HCT116 (cell line): Measurements from ENCODE around the gene FAM118B. TPM values are rescaled to one million over a fixed set of nuclear protein-coding genes. Genes with fewer than 3 reads are reported as not detected.

Experiments used
- ATAC-seq: fragments of 200-7000 bp; cut with Tn5 transposase; 2 replicates; pipeline ENCODE4 v1.9.1; 2020; ENCODE audit warnings: mild to moderate bottlenecking, moderate library complexity
- BruUV-seq: library from RNA; stranded (reverse); fragments of 400-500 nt; replicated peaks from 2 replicates; lab custom pipeline; 2021; lab: Mats Ljungman, UMichigan
- CTCF ChIA-PET: fragments of 300-600 bp; sonication (Branson Sonifier 250); formaldehyde crosslinking; loops from one replicate; lab custom pipeline; 2021; ENCODE audit warnings: antibody characterized with exemption; lab: Charles Lee
- POLR2A ChIA-PET: fragments of 300-600, 350-600 bp; sonication (Branson Sonifier 250); formaldehyde crosslinking; loops from one replicate; lab custom pipeline; 2021; ENCODE audit warnings: antibody characterized with exemption; lab: Charles Lee
- RAD21 ChIA-PET, 2 experiments: fragments of 300-600 bp; sonication (Branson Sonifier 250); formaldehyde crosslinking; loops; one replicate each; lab custom pipeline; 2023; ENCODE audit warnings: low total read pairs in 2 of 2; ENCODE audit not compliant: uncharacterized antibody in 2 of 2, unreplicated experiment in 2 of 2, low non-redundant PET in 1 of 2; lab: Charles Lee
- DNase-seq: peaks from one replicate; pipeline ENCODE4 v3.0.0-alpha.2; 2010; ENCODE audit warnings: low read depth, low spot score
- H2AFZ ChIP-seq: fragments of 200-600 bp; shearing (Covaris generic), sonication (generic); 2 replicates; pipeline ENCODE4 v1.6.1; 2017; ENCODE audit warnings: low read depth, mixed run types, mixed read lengths, antibody characterized with exemption, low read length; ENCODE audit not compliant: poor library complexity, severe bottlenecking
- H3K27ac ChIP-seq: 2 replicates; pipeline ENCODE4 v1.5.1; 2012; ENCODE audit warnings: low read depth, low read length
- H3K27me3 ChIP-seq: fragments of 200-600 bp; sonication (generic); 2 replicates; pipeline ENCODE4 v1.6.1; 2016; ENCODE audit warnings: mixed run types, low read length, mixed read lengths; ENCODE audit not compliant: insufficient read depth
- H3K36me3 ChIP-seq, 2 experiments: fragments of 200-500 bp in 1 of 2; fragments of 200-600 bp in 1 of 2; sonication (Bioruptor generic) in 1 of 2; sonication (generic) in 1 of 2; 2 replicates each; pipeline versions ENCODE4 v1.5.1 to v1.6.1; 2014 to 2016; ENCODE audit warnings: low read length in 2 of 2, inconsistent platforms in 1 of 2, mixed read lengths in 1 of 2, mixed run types in 1 of 2; ENCODE audit not compliant: insufficient read depth in 2 of 2, control insufficient read depth in 1 of 2
- H3K4me1 ChIP-seq, 2 experiments: fragments of 200-600 bp in 1 of 2; sonication (generic) in 1 of 2; 2 replicates each; pipeline versions ENCODE4 v1.5.1 to v1.6.1; 2012 to 2017; ENCODE audit warnings: low read length in 2 of 2, inconsistent platforms in 1 of 2, mild to moderate bottlenecking in 1 of 2, mixed read lengths in 1 of 2, mixed run types in 1 of 2, moderate library complexity in 1 of 2; ENCODE audit not compliant: insufficient read depth in 2 of 2, control insufficient read depth in 1 of 2
- H3K4me2 ChIP-seq: fragments of 200-600 bp; sonication (generic); 2 replicates; pipeline ENCODE4 v1.6.1; 2017; ENCODE audit warnings: mixed run types, low read length, mixed read lengths
- H3K4me3 ChIP-seq, 2 experiments: fragments of 200-600 bp in 1 of 2; sonication (generic) in 1 of 2; replicated peaks in 1 of 2; 2 replicates each; pipeline ENCODE4 v1.5.1; 2011 to 2016; ENCODE audit warnings: low read length in 2 of 2, control low read depth in 1 of 2, low read depth in 1 of 2, mild to moderate bottlenecking in 1 of 2, mixed read lengths in 1 of 2, mixed run types in 1 of 2
- H3K79me2 ChIP-seq: fragments of 200-600 bp; sonication (generic); 2 replicates; pipeline ENCODE4 v1.6.1; 2017; ENCODE audit warnings: mild to moderate bottlenecking, mixed run types, low read length, moderate library complexity, mixed read lengths; ENCODE audit not compliant: insufficient read depth
- H3K9ac ChIP-seq: fragments of 200-600 bp; sonication (generic); 2 replicates; pipeline ENCODE4 v1.6.1; 2016; ENCODE audit warnings: low read length, mixed read lengths
- H3K9me2 ChIP-seq: fragments of 200-600 bp; sonication (generic), shearing (Covaris generic); 2 replicates; pipeline ENCODE4 v1.6.1; 2017; ENCODE audit warnings: mixed run types, mild to moderate bottlenecking, moderate library complexity; ENCODE audit not compliant: insufficient read depth
- H3K9me3 ChIP-seq, 2 experiments: fragments of 200-500 bp in 1 of 2; fragments of 200-600 bp in 1 of 2; sonication (Bioruptor generic) in 1 of 2; sonication (generic) in 1 of 2; 2 replicates each; pipeline ENCODE4 v1.6.1; 2014 to 2017; ENCODE audit warnings: low read length in 2 of 2, mixed read lengths in 2 of 2, inconsistent platforms in 1 of 2, low read depth in 1 of 2, mild to moderate bottlenecking in 1 of 2, mixed run types in 1 of 2, moderate library complexity in 1 of 2; ENCODE audit not compliant: control insufficient read depth in 1 of 2, insufficient read depth in 1 of 2
- H4K20me1 ChIP-seq: fragments of 200-600 bp; sonication (generic), shearing (Covaris generic); 2 replicates; pipeline ENCODE4 v1.6.1; 2017; ENCODE audit warnings: mixed run types, mild to moderate bottlenecking, moderate library complexity; ENCODE audit not compliant: insufficient read depth
- ATF3 ChIP-seq: IDR thresholded peaks from 2 replicates; pipeline ENCODE4 v1.6.1; 2012
- CBX3 ChIP-seq: IDR thresholded peaks from 2 replicates; pipeline ENCODE4 v1.6.1; 2012; ENCODE audit warnings: low read depth
- EGR1 ChIP-seq: IDR thresholded peaks from 2 replicates; pipeline ENCODE4 v1.6.1; 2012; ENCODE audit warnings: low read depth
- ELF1 ChIP-seq: IDR thresholded peaks from 2 replicates; pipeline ENCODE4 v1.6.1; 2012; ENCODE audit warnings: low read depth, borderline replicate concordance
- EZH2 ChIP-seq: fragments of 200-600 bp; sonication (generic); IDR thresholded peaks from 2 replicates; pipeline ENCODE4 v1.6.1; 2017; ENCODE audit warnings: antibody characterized with exemption, mixed run types
- EZH2phosphoT487 ChIP-seq: fragments of 200-600 bp; IDR thresholded peaks from 2 replicates; pipeline ENCODE4 v1.6.1; 2018; ENCODE audit warnings: antibody characterized with exemption, borderline replicate concordance
- POLR2A ChIP-seq: IDR thresholded peaks from 2 replicates; pipeline ENCODE4 v1.7.0; 2011; ENCODE audit warnings: borderline replicate concordance; ENCODE audit not compliant: insufficient read depth, insufficient read length; ENCODE audit errors: extremely low read depth
- RAD21 ChIP-seq: IDR thresholded peaks from 2 replicates; pipeline ENCODE4 v1.6.1; 2012; ENCODE audit warnings: low read depth, mild to moderate bottlenecking
- SIN3A ChIP-seq: IDR thresholded peaks from 2 replicates; pipeline ENCODE4 v1.6.1; 2012; ENCODE audit warnings: low read depth
- SRF ChIP-seq: IDR thresholded peaks from 2 replicates; pipeline ENCODE4 v1.6.1; 2012; ENCODE audit warnings: low read depth
- ZBTB33 ChIP-seq: IDR thresholded peaks from 2 replicates; pipeline ENCODE4 v1.6.1; 2011; ENCODE audit warnings: mild to moderate bottlenecking, low read length, moderate library complexity; ENCODE audit not compliant: insufficient replicate concordance; ENCODE audit errors: extremely low read depth
- ZFX ChIP-seq: fragments of 450-650 bp; IDR thresholded peaks from 2 replicates; pipeline ENCODE4 v1.6.1; 2017
- intact Hi-C: fragments of 100-400 bp; cut with micrococcal nuclease; formaldehyde crosslinking; loops from 2 replicates; pipeline ENCODE4 v1.10.0; 2022
- total RNA-seq: library from RNA; stranded (reverse); gene quantifications from one replicate; pipeline ENCODE4 v1.2.1, GENCODE V29; 2021; ENCODE audit not compliant: unreplicated experiment
- TF ChIP-seq, protein P1 (sequence below), 3 experiments: fragments of 200-600 bp in 1 of 3; sonication (generic) in 1 of 3; IDR thresholded peaks in 2 of 3; conservative IDR thresholded peaks in 1 of 3; 2 replicates each; pipeline ENCODE4 v1.5.1; 2012 to 2017; ENCODE audit warnings: low read depth in 2 of 3, low read length in 2 of 3, antibody characterized with exemption in 1 of 3, borderline replicate concordance in 1 of 3, control low read depth in 1 of 3, mild to moderate bottlenecking in 1 of 3, mixed read lengths in 1 of 3, mixed run types in 1 of 3, moderate library complexity in 1 of 3; ENCODE audit not compliant: insufficient read depth in 1 of 3
- TF ChIP-seq, protein P2 (sequence below): IDR thresholded peaks from 2 replicates; pipeline ENCODE4 v1.6.1; 2012

FAM118B gene
- total RNA-seq, 1 experiment from 2014 or later, result 12.8 TPM

DNA sequence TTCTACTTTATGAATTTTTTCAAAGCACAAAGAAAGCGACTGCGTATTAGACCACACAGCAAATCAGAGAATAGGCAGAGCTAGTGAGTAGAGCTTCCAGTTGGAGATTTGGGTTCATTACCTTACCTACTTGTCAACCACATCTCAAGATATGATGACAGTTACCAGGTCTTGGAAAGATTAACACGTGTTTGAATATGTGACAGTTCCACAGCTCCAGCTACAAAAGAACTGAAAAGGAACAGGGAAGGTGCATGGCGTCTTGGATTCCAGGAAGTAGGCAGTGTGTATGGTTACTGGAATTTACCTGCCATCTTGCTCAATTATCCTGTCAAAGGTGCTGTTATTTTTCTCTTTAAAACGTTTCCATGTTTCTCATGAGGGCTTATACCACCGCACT lies 76.7 kb downstream of the FAM118B start:
- Histone ChIP-seq H3K27me3 (no peaks in the 10 kb centered on the region), H3K9me2 (no peaks in the 10 kb centered on the region), H3K36me3 (peaks cover 4 to 6% of the 10 kb centered on the region in 2 experiments; a peak in 1 of 4 replicates), H3K4me1 (peaks cover 11 to 16% of the 10 kb centered on the region in 2 experiments; a peak in 3 of 4 replicates), H4K20me1 (no peaks in the 10 kb centered on the region), H3K9me3 (no peaks in the 10 kb centered on the region), H3K79me2 (peaks cover 11% of the 10 kb centered on the region; the same call in 1 of the 2 replicates), H3K9ac (no peak overlapping the region), H3K27ac (no peak overlapping the region), H3K4me3 (no peak overlapping the region), H2AFZ (no peak overlapping the region), H3K4me2 (no peak overlapping the region)
- ATAC-seq, result no peak
- ChIA-PET CTCF (no interaction called here), RAD21 (no interaction called here), POLR2A (no interaction called here)
- intact Hi-C loops, result no loop called here
- TF ChIP-seq CBX3 (no peak), ATF3 (no peak), EZH2 (no peak), SIN3A (no peak), POLR2A (no peak), EZH2phosphoT487 (no peak), EGR1 (no peak)
- TF ChIP-seq, protein P1, sequence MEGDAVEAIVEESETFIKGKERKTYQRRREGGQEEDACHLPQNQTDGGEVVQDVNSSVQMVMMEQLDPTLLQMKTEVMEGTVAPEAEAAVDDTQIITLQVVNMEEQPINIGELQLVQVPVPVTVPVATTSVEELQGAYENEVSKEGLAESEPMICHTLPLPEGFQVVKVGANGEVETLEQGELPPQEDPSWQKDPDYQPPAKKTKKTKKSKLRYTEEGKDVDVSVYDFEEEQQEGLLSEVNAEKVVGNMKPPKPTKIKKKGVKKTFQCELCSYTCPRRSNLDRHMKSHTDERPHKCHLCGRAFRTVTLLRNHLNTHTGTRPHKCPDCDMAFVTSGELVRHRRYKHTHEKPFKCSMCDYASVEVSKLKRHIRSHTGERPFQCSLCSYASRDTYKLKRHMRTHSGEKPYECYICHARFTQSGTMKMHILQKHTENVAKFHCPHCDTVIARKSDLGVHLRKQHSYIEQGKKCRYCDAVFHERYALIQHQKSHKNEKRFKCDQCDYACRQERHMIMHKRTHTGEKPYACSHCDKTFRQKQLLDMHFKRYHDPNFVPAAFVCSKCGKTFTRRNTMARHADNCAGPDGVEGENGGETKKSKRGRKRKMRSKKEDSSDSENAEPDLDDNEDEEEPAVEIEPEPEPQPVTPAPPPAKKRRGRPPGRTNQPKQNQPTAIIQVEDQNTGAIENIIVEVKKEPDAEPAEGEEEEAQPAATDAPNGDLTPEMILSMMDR (IDR thresholded peaks at IDR 0.05 in 2 of 3, conservative IDR thresholded peaks at IDR 0.05 in 1 of 3; ENCODE audit: borderline replicate concordance in 1 of 3, insufficient read depth in 1 of 3, low read depth in 2 of 3, low read length in 2 of 3), result no peak
- no peak for DNase-seq
- no TSS peak for BruUV-seq

GRCh38 chr11:126290887-126291286 lies 79.3 kb downstream of the FAM118B start:
- ChIA-PET RAD21 (no interaction called here), POLR2A (no interaction called here), CTCF (no interaction called here)
- no peak overlapping the region for H2AFZ ChIP-seq
- DNase-seq (no peak), ATAC-seq (no peak)
- intact Hi-C loops, result no loop called here
- H3K36me3 ChIP-seq, result peaks cover 4 to 9% of the 10 kb centered on the region in 2 experiments; a peak in 2 of 4 replicates
- no peaks in the 10 kb centered on the region for H4K20me1 ChIP-seq
- no TSS peak for BruUV-seq
- H3K9me2 ChIP-seq, result no peaks in the 10 kb centered on the region
- no peaks in the 10 kb centered on the region; the same call in 1 of the 2 replicates for H3K79me2 ChIP-seq
- no peaks in the 10 kb centered on the region for H3K9me3 ChIP-seq
- H3K27ac ChIP-seq, result no peak overlapping the region
- H3K4me3 ChIP-seq, result no peak overlapping the region
- no peaks in the 10 kb centered on the region for H3K4me1 ChIP-seq
- H3K27me3 ChIP-seq, result no peaks in the 10 kb centered on the region
- no peak overlapping the region for H3K4me2 ChIP-seq
- H3K9ac ChIP-seq, result no peak overlapping the region
- no peak for TF ChIP-seq SRF
- no peak for TF ChIP-seq ELF1
- TF ChIP-seq, protein P2, sequence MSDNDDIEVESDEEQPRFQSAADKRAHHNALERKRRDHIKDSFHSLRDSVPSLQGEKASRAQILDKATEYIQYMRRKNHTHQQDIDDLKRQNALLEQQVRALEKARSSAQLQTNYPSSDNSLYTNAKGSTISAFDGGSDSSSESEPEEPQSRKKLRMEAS, result no peak
- no peak for TF ChIP-seq RAD21
- TF ChIP-seq POLR2A, result no peak
- TF ChIP-seq ZBTB33, result no peak
- TF ChIP-seq EGR1, result no peak
- TF ChIP-seq ZFX, result no peak
- no peak for TF ChIP-seq EZH2phosphoT487
